B cell (primary cell): ENCODE results near the gene BUB3. TPM values are rescaled to one million over a fixed set of nuclear protein-coding genes. Genes with fewer than 3 reads are reported as not detected.

Experiments
- ATAC-seq: fragments of 200-7000 bp; cut with Tn5 transposase; one replicate; pipeline ENCODE4 v1.10.0; 2021; ENCODE audit warnings: low read depth, mild to moderate bottlenecking, moderate number of reproducible peaks, moderate library complexity
- CTCF ChIA-PET: fragments of 350-600 bp; sonication (Branson Sonifier 250); formaldehyde crosslinking; loops from one replicate; lab custom pipeline; 2021; ENCODE audit warnings: antibody characterized with exemption, inconsistent platforms; lab: Charles Lee
- POLR2A ChIA-PET: fragments of 350-600 bp; sonication (Branson Sonifier 250); formaldehyde crosslinking; loops from one replicate; lab custom pipeline; 2021; ENCODE audit warnings: antibody characterized with exemption; lab: Charles Lee
- DNase-seq: peaks from one replicate; pipeline ENCODE4 v3.0.0; 2013
- H2AFZ ChIP-seq: 2 replicates; pipeline ENCODE4 v1.6.1; 2012; ENCODE audit warnings: mild to moderate bottlenecking, low read depth, low read length; ENCODE audit not compliant: insufficient read depth, poor library complexity, severe bottlenecking
- H3K27ac ChIP-seq, 2 donors: 1 replicate in 1 of 2; 2 replicates in 1 of 2; pipeline ENCODE4 v1.5.1; 2012 to 2013; ENCODE audit warnings: low read length in 2 of 2, mild to moderate bottlenecking in 2 of 2, moderate library complexity in 1 of 2
- H3K27me3 ChIP-seq, 4 experiments: fragments of 200-600 bp in 1 of 4; sonication (generic) in 1 of 4; replicated peaks in 1 of 4; 1 replicate in 2 of 4; 2 replicates in 2 of 4; pipeline versions ENCODE4 v1.6.1 to v1.7.0; 2013 to 2016; ENCODE audit warnings: low read length in 3 of 4, mild to moderate bottlenecking in 2 of 4, mixed read lengths in 1 of 4, moderate library complexity in 1 of 4; ENCODE audit not compliant: insufficient read depth in 4 of 4, control insufficient read depth in 3 of 4; ENCODE audit errors: control extremely low read depth in 1 of 4
- H3K36me3 ChIP-seq, 2 experiments: replicated peaks in 1 of 2; 1 replicate in 1 of 2; 2 replicates in 1 of 2; pipeline versions ENCODE4 v1.6.1 to v1.7.1; 2013; ENCODE audit warnings: low read length in 1 of 2; ENCODE audit not compliant: insufficient read depth in 2 of 2, control insufficient read depth in 1 of 2; ENCODE audit errors: control extremely low read depth in 1 of 2, extremely low read depth in 1 of 2
- H3K4me1 ChIP-seq, 2 donors: fragments of 200-600 bp in 1 of 2; sonication (generic) in 1 of 2; 1 replicate in 1 of 2; 2 replicates in 1 of 2; pipeline versions ENCODE4 v1.5.1 to v1.6.1; 2013 to 2017; ENCODE audit warnings: low read length in 2 of 2; ENCODE audit not compliant: control insufficient read depth in 2 of 2, insufficient read depth in 2 of 2
- H3K4me2 ChIP-seq: replicated peaks from 2 replicates; pipeline ENCODE3; 2012; ENCODE audit warnings: mild to moderate bottlenecking, low read depth, low read length; ENCODE audit not compliant: poor library complexity, severe bottlenecking
- H3K4me3 ChIP-seq, 5 experiments: fragments of 200-600 bp in 1 of 5; sonication (generic) in 1 of 5; 1 replicate in 3 of 5; 2 replicates in 2 of 5; pipeline versions ENCODE4 v1.5.1 to v1.7.0; 2011 to 2016; ENCODE audit warnings: low read length in 4 of 5, mild to moderate bottlenecking in 4 of 5, low read depth in 2 of 5, control low read depth in 1 of 5, moderate library complexity in 1 of 5; ENCODE audit not compliant: insufficient read depth in 1 of 5; ENCODE audit errors: control extremely low read depth in 1 of 5, extremely low read depth in 1 of 5
- H3K79me2 ChIP-seq: fragments of 200-600 bp; sonication (generic); one replicate; pipeline ENCODE4 v1.6.0; 2016; ENCODE audit warnings: low read length; ENCODE audit not compliant: control insufficient read depth, insufficient read depth
- H3K9ac ChIP-seq: fragments of 200-600 bp; sonication (generic); 2 replicates; pipeline ENCODE4 v1.6.1; 2017; ENCODE audit warnings: mild to moderate bottlenecking, low read length, moderate library complexity
- H3K9me3 ChIP-seq, 3 donors: one replicate each; pipeline versions ENCODE4 v1.6.1 to v1.7.1; 2013; ENCODE audit warnings: low read length in 2 of 3; ENCODE audit not compliant: control insufficient read depth in 2 of 3, insufficient read depth in 1 of 3; ENCODE audit errors: control extremely low read depth in 1 of 3
- H4K20me1 ChIP-seq: 2 replicates; pipeline ENCODE4 v1.6.0; 2012; ENCODE audit warnings: mild to moderate bottlenecking, low read length; ENCODE audit not compliant: insufficient read depth, control insufficient read depth, poor library complexity, severe bottlenecking
- H3K27ac Mint-ChIP-seq: one replicate; pipeline ENCODE4 v1.8.0; 2021; ENCODE audit warnings: mixed read lengths
- H3K27me3 Mint-ChIP-seq: one replicate; pipeline ENCODE4 v1.8.0; 2021; ENCODE audit warnings: mixed read lengths
- H3K4me1 Mint-ChIP-seq: one replicate; pipeline ENCODE4 v1.8.0; 2021; ENCODE audit warnings: mixed read lengths
- H3K4me3 Mint-ChIP-seq: one replicate; pipeline ENCODE4 v1.8.0; 2021; ENCODE audit warnings: mixed read lengths
- H3K9me3 Mint-ChIP-seq: one replicate; pipeline ENCODE4 v1.8.0; 2022; ENCODE audit warnings: mixed read lengths; ENCODE audit not compliant: insufficient read depth
- EZH2 ChIP-seq: IDR thresholded peaks from 2 replicates; pipeline ENCODE4 v1.6.1; 2012; ENCODE audit warnings: borderline replicate concordance, low read depth, mild to moderate bottlenecking, moderate library complexity, low read length; ENCODE audit not compliant: insufficient read depth, poor library complexity, severe bottlenecking
- WGBS: methylation state at CpG from one replicate; pipeline ENCODE4 v1.1.5; 2013; ENCODE audit warnings: missing lambda C conversion rate; ENCODE audit not compliant: insufficient coverage; 5-methylcytosine and 5-hydroxymethylcytosine counted together
- intact Hi-C: fragments of 100-400 bp; cut with micrococcal nuclease; formaldehyde crosslinking; loops from one replicate; pipeline ENCODE4 v1.10.0; 2022
- polyA minus RNA-seq: library from RNA; depleted of rRNA, polyadenylated mRNA; stranded (reverse); fragments of >200 nt; gene quantifications from 2 replicates; pipeline ENCODE4 v1.2.3, GENCODE V29; 2012
- polyA plus RNA-seq: library from polyadenylated mRNA; depleted of rRNA; stranded (reverse); fragments of >200 nt; gene quantifications from 2 replicates; pipeline ENCODE4 v1.2.3, GENCODE V29; 2012
- total RNA-seq, 2 donors: library from RNA; stranded (reverse); fragments of 120-200 nt in 1 of 2; gene quantifications; 1 replicate in 1 of 2; 2 replicates in 1 of 2; pipeline versions ENCODE4 v1.2.3 to v1.2.4, GENCODE V29; 2013 to 2022
- TF ChIP-seq, protein P1 (sequence below): fragments of 200-600 bp; IDR thresholded peaks from one replicate; pipeline ENCODE4 v1.8.0; 2022; ENCODE audit warnings: antibody characterized with exemption, mild to moderate bottlenecking

Gene BUB3, protein sequence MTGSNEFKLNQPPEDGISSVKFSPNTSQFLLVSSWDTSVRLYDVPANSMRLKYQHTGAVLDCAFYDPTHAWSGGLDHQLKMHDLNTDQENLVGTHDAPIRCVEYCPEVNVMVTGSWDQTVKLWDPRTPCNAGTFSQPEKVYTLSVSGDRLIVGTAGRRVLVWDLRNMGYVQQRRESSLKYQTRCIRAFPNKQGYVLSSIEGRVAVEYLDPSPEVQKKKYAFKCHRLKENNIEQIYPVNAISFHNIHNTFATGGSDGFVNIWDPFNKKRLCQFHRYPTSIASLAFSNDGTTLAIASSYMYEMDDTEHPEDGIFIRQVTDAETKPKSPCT
- 112 and 115 TPM in 2 replicates for total RNA-seq
- total RNA-seq (2013) = 128 TPM
- 111 and 113 TPM in 2 replicates for polyA plus RNA-seq
- polyA minus RNA-seq = 185 and 303 TPM in 2 replicates

DNA sequence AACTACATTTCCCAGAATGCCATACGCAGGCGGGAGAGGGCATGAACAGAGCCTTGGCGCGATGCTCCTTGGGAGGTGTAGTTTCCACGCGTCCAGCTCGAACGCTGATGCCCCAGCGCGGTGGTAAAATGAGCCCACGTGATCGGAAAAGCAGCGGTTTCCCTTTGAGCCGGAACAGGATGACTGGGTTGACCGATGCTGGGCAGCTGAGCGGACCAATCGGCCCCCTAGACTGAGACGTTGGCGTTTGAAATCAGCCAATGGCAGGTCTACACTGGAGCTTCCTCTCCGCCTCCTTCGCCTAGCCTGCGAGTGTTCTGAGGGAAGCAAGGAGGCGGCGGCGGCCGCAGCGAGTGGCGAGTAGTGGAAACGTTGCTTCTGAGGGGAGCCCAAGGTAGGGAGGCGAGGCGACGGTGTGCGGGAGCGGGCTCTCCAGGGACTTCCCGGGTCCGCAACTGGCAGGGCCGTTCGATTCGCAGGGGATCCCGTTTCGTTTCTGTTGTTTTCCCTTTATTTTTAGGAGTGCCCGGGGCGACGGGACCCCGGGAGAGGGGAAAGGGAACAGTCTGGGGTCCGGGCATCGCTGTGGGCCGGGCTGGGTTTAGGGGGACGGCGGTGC is at the start of gene BUB3:
Gene BUB3 (plus strand): TSS at position 311 of the 619 bp plus-strand sequence. CDS start 516 bp downstream, outside the sequence.
- ATAC-seq (peak; percentile 89), DNase-seq (peak; percentile 99)
- Histone ChIP-seq H4K20me1 (peaks cover 42% of the 10 kb centered on the region), H3K79me2 (peaks cover 37% of the 10 kb centered on the region), H3K36me3 (peaks cover 5 to 31% of the 10 kb centered on the region in 2 experiments), H3K4me3 (peak within 1 kb of the TSS; percentile 71 to 99 (median 99)), H3K4me2 (peak within 1 kb of the TSS; percentile 83), H3K27ac (peak within 1 kb of the TSS; percentile 84 to 87), H3K27me3 (peaks cover 0 to 40% (median 30%) of the 10 kb centered on the region in 4 experiments), H3K9me3 (peaks cover 0 to 24% (median 3%) of the 10 kb centered on the region in 3 donors), H2AFZ (peak within 1 kb of the TSS; percentile 97), H3K9ac (peak within 1 kb of the TSS; percentile 97), H3K4me1 (peaks cover 43 to 44% of the 10 kb centered on the region in 2 donors)
- Mint-ChIP-seq H3K27me3 (peaks cover 19% of the 10 kb centered on the region), H3K9me3 (no peaks in the 10 kb centered on the region), H3K4me1 (peaks cover 62% of the 10 kb centered on the region), H3K27ac (peak within 1 kb of the TSS; percentile 98), H3K4me3 (peak within 1 kb of the TSS; percentile 97)
- CTCF ChIA-PET = interaction anchor here (0.8 to 2.7 kb wide), 5 partner anchors 13 to 174 kb away, joined by 3 to 27 read pairs (median 4); partner anchors contain the start of gene PSTK
- TF ChIP-seq EZH2 = no peak
- TF ChIP-seq, protein P1, sequence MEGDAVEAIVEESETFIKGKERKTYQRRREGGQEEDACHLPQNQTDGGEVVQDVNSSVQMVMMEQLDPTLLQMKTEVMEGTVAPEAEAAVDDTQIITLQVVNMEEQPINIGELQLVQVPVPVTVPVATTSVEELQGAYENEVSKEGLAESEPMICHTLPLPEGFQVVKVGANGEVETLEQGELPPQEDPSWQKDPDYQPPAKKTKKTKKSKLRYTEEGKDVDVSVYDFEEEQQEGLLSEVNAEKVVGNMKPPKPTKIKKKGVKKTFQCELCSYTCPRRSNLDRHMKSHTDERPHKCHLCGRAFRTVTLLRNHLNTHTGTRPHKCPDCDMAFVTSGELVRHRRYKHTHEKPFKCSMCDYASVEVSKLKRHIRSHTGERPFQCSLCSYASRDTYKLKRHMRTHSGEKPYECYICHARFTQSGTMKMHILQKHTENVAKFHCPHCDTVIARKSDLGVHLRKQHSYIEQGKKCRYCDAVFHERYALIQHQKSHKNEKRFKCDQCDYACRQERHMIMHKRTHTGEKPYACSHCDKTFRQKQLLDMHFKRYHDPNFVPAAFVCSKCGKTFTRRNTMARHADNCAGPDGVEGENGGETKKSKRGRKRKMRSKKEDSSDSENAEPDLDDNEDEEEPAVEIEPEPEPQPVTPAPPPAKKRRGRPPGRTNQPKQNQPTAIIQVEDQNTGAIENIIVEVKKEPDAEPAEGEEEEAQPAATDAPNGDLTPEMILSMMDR = no peak
- intact Hi-C loops = loop anchor here (1.0 to 10.0 kb wide), 6 partner anchors 146 to 1763 kb away; partner anchors contain the start of genes ATE1, IKZF5, LHPP and PSTK
- POLR2A ChIA-PET = interaction anchor here (0.8 to 1.3 kb wide), 3 partner anchors 146 to 200 kb away, joined by 3 to 5 read pairs (median 4); partner anchors contain the start of genes C10orf88 and PSTK
- WGBS = under 1% methylated on average over 50 of the region's 50 CpGs
